NCI-H1105 (cell line): ENCODE data around the gene DNAAF3.
A peak's percentile ranks its signal among the peaks of the same experiment; 100 is the strongest.
"Not testable (repeated sequence)": the region's sequence is repeated elsewhere in the genome, so short reads cannot be mapped to it uniquely, and the experiment has no call there.

ENCODE experiments used
- DNase-seq: peaks from one replicate; lab custom pipeline; 2025; lab: John Stamatoyannopoulos, UW

DNAAF3 gene

DNA sequence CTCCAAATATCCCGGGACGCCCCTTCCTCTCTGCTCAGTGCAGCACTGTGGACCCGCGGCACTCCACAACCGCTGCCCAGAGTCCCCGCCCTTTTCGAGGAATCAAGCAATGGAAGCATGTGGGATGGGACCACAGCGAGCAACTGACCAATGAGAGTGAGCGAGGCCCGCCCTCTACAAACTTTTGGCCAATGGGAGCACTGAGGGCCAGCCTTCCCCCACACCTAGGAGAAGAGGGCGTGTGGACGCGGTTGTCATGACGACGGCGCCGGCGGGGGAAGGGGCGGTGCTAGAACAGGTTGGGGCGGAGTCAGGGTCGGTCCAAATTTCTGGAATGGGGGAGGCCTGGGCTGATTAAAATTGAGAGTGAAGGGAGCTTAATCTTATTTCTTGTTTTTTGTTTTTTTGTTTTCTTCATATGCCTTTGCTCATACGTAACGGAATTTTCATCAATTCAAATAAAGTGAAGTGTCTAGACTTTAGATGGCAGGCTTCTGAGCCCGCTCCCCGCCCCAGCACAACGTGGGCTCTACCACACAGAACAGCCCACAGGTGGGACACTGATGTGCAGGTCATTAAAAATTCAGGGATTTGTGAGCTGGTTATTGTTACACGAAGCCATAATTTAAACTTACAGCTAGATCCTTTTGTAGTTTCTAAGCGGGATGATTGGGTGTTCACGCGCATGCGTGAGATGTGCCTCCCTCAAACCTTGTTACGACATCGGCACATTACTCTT is at the start of gene DNAAF3:
TSS of gene DNAAF3 (minus strand) at position 84 of the 739 bp plus-strand sequence. CDS start 200 bp downstream, outside the sequence.
- DNase-seq: peak; percentile 98

GRCh38 chr19:55213547-55213946 is 47.1 kb upstream of the DNAAF3 start:
- no peak for DNase-seq

GRCh38 chr19:55212447-55212846 is 46.0 kb upstream of the DNAAF3 start:
- DNase-seq: no peak

GRCh38 chr19:55209693-55210472 is 43.5 kb upstream of the DNAAF3 start:
- DNase-seq: no peak

DNA sequence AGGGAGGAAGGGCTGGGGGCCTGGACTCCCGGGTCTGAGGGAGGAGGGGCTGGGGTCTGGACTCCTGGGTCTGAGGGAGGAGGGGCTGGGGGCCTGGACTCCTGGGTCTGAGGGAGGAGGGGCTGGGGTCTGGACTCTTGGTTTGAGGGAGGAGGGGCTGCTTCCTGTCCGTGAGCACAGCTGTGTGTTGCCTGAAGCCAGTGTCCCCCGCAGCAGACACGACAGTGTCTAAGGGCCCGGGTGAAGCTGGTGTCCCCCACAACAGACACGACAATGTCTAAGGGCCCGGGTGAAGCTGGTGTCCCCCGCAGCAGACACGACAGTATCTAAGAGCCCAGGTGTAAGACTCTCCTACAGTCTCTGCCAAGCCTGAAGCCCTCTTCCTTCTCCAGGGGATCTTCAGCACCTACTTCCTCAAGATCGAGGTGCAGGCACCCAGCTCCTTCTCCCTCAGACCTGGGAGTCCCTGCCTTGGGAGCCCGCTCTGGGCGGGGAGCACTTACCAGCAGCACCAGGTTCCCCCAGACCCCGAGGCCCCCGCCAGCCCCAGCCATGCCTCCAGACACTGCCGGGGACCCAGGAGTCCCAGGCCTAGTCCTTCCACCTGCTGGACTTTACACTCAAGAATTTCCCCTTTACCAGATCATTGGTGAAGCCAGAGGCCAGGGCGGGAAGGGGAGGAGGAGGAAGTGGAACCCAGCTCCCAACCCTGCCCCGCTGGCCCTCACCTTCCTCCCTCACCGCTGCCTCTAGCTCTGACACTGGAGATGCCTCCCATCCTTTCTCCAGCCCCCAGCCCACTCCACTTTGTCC is 42.7 kb upstream of the DNAAF3 start, which contains the start of gene PTPRH:
TSS of gene PTPRH (minus strand) at position 622 of the 813 bp plus-strand sequence. CDS start at position 554, 68 bp downstream.
- DNase-seq: no peak

GRCh38 chr19:55206664-55207500 is 40.5 kb upstream of the DNAAF3 start:
- no peak for DNase-seq

- not testable (repeated sequence) for DNase-seq
Measured at GRCh38 chr19:55202199-55202598, 35.8 kb upstream of the DNAAF3 start.

GRCh38 chr19:55199620-55200204 is 33.3 kb upstream of the DNAAF3 start:
- DNase-seq: no peak

- DNase-seq: no peak
Measured at GRCh38 chr19:55198651-55199050, 32.2 kb upstream of the DNAAF3 start.

- DNase-seq: no peak
Measured at GRCh38 chr19:55197528-55197927, 31.1 kb upstream of the DNAAF3 start.

DNA sequence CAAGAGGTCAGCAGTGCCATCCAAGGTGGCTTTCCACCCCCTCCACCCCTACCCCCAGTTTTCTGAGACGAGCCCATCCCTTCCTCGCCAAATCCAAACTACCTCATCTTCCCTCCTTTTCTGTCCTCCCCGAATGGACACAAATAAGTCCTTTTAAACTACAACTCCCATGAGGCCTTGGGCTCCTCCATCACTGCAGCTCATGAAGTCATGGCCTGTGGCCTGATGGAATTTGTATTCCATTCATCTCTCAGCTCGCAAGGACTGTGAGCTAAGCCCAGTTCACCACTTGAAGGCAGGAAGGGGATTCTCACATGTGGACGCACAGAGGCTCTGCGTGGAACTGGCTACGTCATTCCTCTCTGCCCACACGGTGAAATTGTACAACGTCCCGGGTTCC is 30.4 kb upstream of the DNAAF3 start:
- no peak for DNase-seq

- DNase-seq: no peak
Measured at GRCh38 chr19:55193481-55193880, 27.1 kb upstream of the DNAAF3 start.

DNA sequence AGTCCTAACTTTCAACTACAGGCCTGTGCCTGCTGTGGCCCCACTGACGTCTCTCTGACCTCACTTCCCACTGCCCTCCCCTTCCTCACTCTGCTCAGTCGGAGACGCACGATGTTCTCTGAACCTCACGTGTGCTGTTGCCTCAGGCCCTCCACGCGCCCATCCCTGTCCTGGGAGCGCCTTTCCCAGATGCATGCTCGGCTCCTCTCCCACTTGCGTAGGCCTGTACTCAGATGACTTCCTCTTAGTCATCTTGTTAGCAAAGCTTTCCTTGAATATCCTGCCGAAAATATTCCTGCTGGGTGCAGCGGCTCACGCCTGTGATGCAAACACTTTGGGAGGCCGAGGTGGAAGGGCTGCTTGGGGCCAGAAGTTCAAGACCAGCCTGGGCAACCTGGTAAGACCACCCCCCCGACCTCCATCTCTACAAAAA is 23.0 kb upstream of the DNAAF3 start:
- DNase-seq: no peak

GRCh38 chr19:55188625-55189024 is 22.2 kb upstream of the DNAAF3 start:
- DNase-seq: no peak

- no peak for DNase-seq
Measured at GRCh38 chr19:55186080-55186479, 19.7 kb upstream of the DNAAF3 start.

DNA sequence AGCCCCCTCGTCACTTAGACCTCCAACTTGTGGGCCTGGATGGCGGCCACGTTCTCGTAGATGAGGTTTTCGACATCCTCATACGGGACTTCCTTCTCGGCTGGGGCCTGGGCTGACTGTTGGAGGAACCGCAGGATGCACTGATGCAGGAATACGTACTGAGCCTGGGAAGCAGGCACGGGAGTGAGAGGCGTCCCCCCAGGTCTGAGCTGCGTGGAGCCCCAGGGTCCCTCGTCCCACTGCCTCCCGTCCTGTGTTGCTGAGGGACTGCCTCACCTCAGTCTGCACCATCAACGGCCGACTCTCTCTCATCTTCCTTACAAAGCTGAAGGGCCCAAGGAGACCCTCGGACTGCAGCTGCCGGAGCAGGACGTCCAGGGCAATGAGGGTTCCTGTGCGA is 15.3 kb upstream of the DNAAF3 start:
- DNase-seq: no peak

GRCh38 chr19:55179606-55180484 is 13.4 kb upstream of the DNAAF3 start, which contains the start of gene SYT5:
SYT5 (minus strand) TSS chr19:55180289; CDS start chr19:55179041, 1,248 bp downstream.
- no peak for DNase-seq

DNA sequence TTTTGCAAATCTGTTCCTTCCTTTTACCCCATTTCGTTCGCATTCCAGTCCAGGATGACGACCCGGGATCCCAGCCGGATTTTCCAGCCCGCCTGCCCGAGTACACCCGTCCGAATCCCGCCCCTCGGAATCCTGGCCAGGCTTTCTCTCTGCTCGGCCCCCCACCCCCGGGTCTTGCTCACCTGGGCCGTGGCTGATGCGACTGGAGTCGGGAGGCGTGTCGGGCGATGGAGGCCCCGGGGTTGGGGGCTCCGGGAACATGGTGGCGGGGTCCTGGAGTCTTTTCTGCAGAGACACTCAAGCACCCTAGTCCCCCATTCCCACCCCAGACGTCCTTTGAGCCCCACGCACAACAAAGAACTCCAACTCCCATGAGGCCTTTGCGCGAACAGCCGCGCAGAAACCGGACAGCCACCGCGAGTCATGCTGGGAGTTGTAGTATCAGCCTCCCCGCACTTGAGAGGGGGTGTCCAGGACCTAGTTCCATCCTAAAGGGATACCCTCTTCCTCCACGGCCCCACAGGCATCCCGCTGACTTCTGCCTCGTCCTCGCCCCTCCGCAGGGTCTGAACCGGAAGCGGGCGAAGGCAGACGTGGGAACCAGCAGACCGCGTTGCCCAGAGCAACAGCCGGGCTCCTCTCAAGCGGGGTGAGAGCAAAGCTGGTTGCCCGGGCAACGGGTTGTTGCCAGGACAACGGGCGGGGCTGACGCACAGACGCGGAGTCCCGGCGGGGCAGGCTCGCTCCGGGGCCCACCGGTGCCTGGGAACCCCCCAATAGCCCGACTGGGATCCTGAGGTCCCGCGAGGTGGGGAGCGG is 12.6 kb upstream of the DNAAF3 start:
- DNase-seq: peak; percentile 92

GRCh38 chr19:55176076-55176475 is 9.7 kb upstream of the DNAAF3 start:
- DNase-seq: no peak
